8988T (cell line): ENCODE results near the gene CENPC.
"Not testable (repeated sequence)": the region's sequence is repeated elsewhere in the genome, so short reads cannot be mapped to it uniquely, and the experiment has no call there.

Experiments
- DNase-seq: peaks from one replicate; pipeline ENCODE4 v3.0.0; 2011

CENPC gene

GRCh38 chr4:67550857-67551256 lies 5.6 kb upstream of the CENPC start:
- DNase-seq: no peak

- DNase-seq: no peak
Observed at GRCh38 chr4:67550451-67550850, 5.1 kb upstream of the CENPC start.

DNA sequence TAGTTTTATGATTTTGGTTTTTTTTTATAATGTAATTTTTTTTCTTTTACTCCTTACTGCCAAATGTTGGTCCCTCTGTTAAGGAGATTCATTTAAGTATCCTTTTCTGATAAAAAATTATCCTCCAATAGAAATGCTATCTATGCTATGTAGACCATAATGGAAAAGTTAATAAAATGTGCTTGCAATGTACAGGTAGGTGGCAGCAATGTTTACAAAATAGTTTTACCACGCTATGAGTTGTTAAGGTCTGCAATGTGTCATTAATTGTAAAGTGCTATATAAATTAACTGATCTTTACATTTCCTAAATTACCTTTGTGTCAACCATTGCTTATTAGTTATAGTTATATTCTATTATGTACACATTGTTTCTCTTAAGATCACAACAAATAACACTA lies 3.8 kb upstream of the CENPC start:
- DNase-seq: no peak

DNA sequence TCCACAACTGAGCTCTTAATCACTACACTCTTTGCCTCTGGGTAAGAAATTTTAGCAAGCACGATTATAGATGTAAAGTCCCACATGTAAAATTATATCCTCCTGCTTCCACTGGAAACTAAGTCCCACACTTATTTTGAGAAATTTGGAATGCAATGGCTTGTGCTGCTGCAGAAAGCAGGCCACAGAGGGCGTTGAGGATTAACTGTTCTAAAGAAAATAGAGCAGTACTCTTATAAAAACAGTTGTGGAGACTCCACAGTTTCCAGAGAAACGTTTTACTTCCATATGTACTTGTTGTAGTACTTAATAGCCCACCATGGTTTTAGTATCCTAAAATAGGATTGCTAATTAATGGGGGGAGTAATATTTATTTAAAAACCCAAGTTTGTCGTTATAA lies 1.7 kb upstream of the CENPC start:
- no peak for DNase-seq

- no peak for DNase-seq
Observed at GRCh38 chr4:67546004-67546356, 677 bp upstream of the CENPC start.

GRCh38 chr4:67542076-67542475 lies 3.2 kb downstream of the CENPC start:
- DNase-seq: no peak

- no peak for DNase-seq
Observed at GRCh38 chr4:67539830-67540229, 5.5 kb downstream of the CENPC start.

GRCh38 chr4:67535280-67535840 lies 9.9 kb downstream of the CENPC start:
- no peak for DNase-seq

- DNase-seq: no peak
Observed at GRCh38 chr4:67533112-67533511, 12.2 kb downstream of the CENPC start.

GRCh38 chr4:67532397-67532796 lies 12.9 kb downstream of the CENPC start:
- DNase-seq: not testable (repeated sequence)

DNA sequence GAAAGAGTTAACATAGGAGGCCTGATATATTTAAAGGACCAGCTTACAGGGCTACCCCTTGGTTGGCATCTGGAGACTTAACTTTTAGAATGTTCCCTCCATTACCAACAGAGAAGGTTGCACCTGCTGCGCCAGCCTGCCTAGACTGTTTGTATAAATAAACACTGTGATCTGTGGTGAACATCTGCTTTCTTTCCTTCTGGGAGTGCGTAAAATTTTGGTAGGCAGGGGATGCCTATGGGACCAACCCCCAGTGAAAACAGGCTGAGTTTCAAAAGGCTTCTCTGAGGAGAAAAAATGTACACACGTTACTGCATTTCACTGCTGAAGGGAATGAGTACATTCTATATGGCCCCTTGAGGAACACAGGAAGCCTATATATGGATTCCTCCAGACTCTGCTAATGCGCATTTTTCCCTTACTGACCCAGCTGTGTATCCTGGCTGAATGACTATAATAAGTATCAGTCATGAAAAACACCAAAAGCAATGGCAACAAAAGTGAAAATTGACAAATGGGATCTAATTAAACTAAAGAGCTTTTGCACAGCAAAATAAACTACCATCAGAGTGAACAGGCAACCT lies 13.8 kb downstream of the CENPC start:
- DNase-seq: no peak

GRCh38 chr4:67524140-67524539 lies 21.2 kb downstream of the CENPC start:
- DNase-seq: not testable (repeated sequence)

DNA sequence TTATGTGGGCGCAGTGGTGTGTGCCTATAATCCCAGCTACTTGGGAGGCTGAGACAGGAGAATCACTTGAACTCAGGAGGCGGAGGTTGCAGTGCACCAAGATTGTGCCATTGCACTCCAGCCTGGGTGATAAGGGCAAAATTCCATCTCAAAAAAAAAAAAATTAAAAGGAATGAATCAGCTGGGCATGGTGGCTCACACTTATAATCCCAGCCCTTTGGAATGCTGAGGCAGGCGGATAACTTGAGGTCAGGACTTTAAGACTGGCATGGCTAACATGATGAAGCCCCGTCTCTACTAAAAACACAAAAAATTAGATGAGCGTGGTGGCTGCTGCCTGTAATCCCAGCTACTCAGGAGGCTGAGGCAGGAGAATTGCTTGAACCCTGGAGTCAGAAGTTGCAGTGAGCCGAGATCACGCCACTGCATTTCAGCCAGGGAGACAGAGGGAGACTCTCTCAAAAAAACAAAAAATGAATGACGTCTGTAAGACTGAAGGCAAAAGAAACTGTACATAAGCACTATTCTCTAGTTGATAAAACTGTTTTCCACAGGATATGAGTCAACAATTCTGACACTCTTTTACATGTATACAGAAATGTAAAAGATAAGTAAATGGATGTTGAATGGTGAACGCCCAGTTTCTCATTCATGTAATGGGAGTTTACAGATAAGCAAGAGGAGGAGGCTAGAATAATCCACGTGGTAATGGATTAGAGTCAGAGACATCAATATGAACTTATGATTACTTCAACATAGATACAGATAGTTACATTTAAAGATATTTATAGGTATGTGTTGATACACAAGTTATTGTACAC lies 22.2 kb downstream of the CENPC start:
- DNase-seq: no peak

GRCh38 chr4:67522230-67522629 lies 23.1 kb downstream of the CENPC start:
- DNase-seq: no peak

GRCh38 chr4:67521506-67521905 lies 23.8 kb downstream of the CENPC start:
- DNase-seq: no peak

DNA sequence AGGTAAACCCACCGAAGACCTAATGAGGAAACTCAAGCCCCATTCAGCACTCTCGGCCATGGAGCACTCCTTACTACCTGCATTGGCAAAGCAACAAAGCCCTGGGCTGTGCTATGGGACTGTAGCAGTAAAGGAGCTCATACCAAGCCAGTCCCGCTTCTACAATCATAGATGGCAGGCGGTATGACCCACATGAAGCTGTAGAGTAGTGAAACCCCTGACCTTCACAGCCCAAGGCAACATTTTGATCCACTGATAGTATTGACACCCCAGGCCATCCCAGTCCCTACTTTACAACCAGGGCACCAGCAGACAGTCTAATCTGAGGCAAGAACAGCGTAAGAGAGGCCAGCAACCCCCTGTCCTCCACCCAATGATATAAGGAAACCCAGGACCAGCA lies 25.2 kb downstream of the CENPC start:
- no peak for DNase-seq

GRCh38 chr4:67512501-67512900 lies 32.8 kb downstream of the CENPC start:
- DNase-seq: no peak

DNA sequence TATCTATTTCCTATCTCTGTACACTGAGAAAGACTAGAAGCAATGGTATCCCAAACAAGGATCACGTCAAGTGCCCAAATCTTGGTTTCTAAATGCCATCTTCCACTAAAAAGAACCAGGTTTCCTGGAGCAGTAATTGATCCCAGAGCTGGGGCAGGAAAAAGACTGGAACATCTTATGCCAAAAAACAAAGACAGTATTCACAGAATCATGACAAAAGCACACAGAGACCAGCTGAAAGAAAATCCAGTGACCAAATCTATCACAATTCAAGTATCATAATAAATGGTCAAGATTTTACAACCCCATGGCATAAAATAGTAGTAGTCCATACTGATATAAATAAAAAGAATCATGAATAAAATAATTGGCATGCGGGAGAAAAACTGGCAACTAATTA lies 44.9 kb downstream of the CENPC start:
- DNase-seq: no peak

- DNase-seq: no peak
Observed at GRCh38 chr4:67499799-67500198, 45.5 kb downstream of the CENPC start.

DNA sequence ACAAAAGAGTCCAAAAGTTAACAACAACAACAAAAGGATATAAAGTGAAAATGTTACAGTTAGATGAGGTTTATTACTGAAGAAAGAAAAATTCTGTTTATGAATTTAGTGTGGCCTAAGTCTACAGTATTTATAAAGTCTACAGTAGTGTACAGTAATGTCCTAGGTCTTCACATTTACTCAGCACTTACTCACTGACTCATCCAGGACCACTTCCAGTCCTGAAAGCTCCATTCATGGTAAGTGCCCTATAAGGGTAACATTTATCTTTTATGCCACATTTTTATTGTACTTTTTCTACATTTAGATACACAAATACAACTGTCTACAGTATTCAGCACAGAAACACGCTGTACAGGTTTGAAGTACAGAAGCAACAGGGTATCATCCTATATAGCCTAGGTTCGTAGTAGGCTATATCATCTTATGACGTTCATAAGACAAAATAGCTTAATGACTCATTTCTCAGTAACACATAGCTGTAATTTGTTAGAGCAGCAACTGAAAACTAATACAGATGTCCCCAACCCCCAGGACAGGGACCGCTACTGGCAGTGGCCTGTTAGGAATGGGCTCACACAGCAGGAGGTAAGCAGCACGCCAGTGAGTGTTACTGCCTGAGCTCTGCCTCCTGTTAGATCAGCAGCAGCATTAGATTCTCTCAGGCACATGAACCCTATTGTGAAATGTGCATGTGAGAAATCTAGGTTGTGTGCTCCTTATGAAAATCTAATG lies 61.3 kb downstream of the CENPC start:
- no peak for DNase-seq

DNA sequence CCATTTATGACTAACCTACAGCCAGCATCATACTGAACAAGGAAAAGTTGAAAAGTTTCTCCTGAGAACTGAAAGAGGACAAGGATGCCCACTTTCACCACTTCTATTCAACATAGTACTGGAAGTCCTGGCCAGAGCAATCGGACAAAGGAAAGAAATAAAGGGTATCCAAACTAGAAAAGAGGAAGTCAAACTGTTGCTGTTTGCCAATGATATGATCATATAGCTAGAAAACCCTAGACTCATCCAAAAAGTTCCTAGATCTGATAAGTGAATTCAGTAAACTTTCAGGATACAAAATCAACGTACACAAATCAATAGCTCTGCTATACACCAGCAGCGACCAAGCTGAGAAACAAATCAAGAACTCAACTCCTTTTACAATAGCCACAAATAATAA lies 64.5 kb downstream of the CENPC start:
- no peak for DNase-seq

GRCh38 chr4:67475155-67475554 lies 70.1 kb downstream of the CENPC start:
- DNase-seq: no peak

GRCh38 chr4:67470871-67471270 lies 74.4 kb downstream of the CENPC start:
- DNase-seq: no peak

GRCh38 chr4:67468830-67469229 lies 76.5 kb downstream of the CENPC start:
- no peak for DNase-seq
